ENCODE results near the gene AP1M1. TPM values are rescaled to one million over a fixed set of nuclear protein-coding genes. Genes with fewer than 3 reads are reported as not detected.

Gene AP1M1
- polyA plus RNA-seq, 2 donors: 16.7 to 29.9 TPM

DNA sequence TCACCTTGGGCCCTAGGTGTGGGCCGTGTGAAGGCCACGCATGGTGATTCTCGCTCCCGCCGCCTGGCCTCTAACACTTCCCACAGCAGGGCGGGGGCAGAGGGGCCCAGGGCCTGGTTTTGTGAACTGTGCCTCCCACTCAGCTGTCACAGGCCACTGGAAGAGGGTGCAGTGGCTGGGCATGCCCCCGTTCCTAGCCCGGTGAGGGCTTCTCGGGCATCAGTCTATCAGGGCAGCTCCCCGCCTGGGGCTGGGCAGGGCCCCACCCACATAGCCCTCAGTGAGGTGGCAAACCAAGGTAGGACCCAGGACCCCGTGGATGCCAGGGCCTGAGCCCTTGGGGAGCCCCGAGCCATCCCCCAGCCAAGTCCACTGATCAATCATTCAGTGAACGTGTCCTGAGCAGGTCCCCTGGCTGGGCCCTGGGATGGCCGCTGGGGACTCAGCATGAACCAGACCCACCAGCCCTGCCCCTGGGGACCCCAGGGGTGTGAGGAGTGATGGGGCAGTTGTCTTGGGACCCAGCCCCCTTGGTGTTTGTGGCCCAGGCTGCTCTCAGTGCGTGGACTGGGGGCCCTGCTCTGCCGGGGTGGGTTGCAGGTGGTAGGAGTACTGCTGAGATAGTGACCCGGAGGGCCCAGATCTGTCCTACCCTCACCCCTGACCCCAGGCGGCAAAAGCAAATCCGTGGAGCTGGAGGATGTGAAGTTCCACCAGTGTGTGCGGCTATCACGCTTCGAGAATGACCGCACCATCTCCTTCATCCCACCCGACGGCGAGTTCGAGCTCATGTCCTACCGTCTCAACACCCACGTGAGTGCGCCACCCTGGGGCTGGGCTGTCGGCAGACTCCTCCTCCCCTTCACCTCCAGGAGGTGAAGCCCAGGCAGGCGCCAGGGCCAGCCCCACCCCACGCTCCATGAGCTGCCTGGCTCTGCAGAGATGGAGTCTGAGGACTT, 29.4 kb downstream of the AP1M1 start:
- Histone ChIP-seq H3K27ac (ENCODE audit: low read depth in 2 of 2, low read length in 1 of 2) (no peak overlapping the region), H3K27me3 (ENCODE audit: control insufficient read depth in 1 of 2, insufficient read depth in 2 of 2, low read length in 2 of 2) (no peaks in the 10 kb centered on the region), H3K36me3 (ENCODE audit: control insufficient read depth in 2 of 2, insufficient read depth in 2 of 2, low read length in 1 of 2) (peaks cover 42 to 55% of the 10 kb centered on the region in 2 donors), H3K4me1 (ENCODE audit: control insufficient read depth in 2 of 2, insufficient read depth in 2 of 2, low read length in 1 of 2) (no peaks in the 10 kb centered on the region), H3K9me3 (ENCODE audit: control insufficient read depth in 2 of 2, insufficient read depth in 1 of 2, low read depth in 1 of 2, low read length in 1 of 2) (no peaks in the 10 kb centered on the region), H3K4me3 (ENCODE audit: low read depth in 1 of 2, low read length in 2 of 2) (no peak overlapping the region)
- WGBS, 2 donors: 91 to 92% methylated on average over 33 of the region's 33 CpGs

DNA sequence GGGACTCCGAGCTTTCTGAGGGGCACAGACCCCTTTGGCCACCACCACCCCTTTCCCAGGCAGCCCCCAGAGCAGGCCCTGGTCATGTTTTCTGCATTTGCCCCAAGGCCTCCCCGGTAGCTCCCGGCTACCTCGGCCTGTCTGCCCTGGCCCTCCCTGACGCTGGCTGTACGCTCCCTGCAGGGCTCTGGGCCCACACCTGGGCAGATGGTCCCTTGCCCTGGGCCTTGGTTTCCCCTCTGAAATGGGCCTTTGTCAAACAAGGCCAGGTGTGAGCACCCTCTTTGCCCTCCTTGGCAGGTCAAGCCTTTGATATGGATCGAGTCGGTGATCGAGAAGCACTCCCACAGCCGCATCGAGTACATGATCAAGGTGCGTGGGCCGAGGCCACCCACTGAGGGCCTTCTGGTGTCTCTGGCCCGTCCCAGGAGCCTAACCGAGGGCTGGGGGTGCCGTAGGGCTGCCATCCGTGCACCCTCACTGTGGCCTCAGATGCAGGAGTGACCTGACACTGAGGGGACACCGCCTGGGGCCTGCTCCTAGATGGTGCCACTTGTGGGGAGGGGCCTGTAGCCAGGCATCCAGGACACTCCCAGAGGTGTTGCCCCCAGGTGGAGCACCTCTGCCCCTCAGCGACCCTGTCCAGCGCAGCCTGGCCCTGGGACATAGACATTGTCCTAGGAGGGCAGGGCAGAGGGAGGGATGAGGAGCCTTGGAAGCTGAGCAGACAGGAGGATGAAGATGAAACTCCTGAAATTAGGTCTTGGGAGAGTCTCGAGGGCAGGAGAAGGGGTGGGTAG, 30.3 kb downstream of the AP1M1 start:
- Histone ChIP-seq H3K27me3 (ENCODE audit: control insufficient read depth in 1 of 2, insufficient read depth in 2 of 2, low read length in 2 of 2) (no peaks in the 10 kb centered on the region), H3K4me1 (ENCODE audit: control insufficient read depth in 2 of 2, insufficient read depth in 2 of 2, low read length in 1 of 2) (no peaks in the 10 kb centered on the region), H3K27ac (ENCODE audit: low read depth in 2 of 2, low read length in 1 of 2) (no peak overlapping the region), H3K9me3 (ENCODE audit: control insufficient read depth in 2 of 2, insufficient read depth in 1 of 2, low read depth in 1 of 2, low read length in 1 of 2) (no peaks in the 10 kb centered on the region), H3K4me3 (ENCODE audit: low read depth in 1 of 2, low read length in 2 of 2) (no peak overlapping the region), H3K36me3 (ENCODE audit: control insufficient read depth in 2 of 2, insufficient read depth in 2 of 2, low read length in 1 of 2) (peaks cover 42 to 62% of the 10 kb centered on the region in 2 donors)
- WGBS, 2 donors: 89 to 95% methylated on average over 21 of the region's 21 CpGs

- 85 to 87% methylated on average over 21 of the region's 21 CpGs for WGBS, 2 donors
- H3K4me1 ChIP-seq (ENCODE audit: control insufficient read depth in 2 of 2, insufficient read depth in 2 of 2, low read length in 1 of 2): no peaks in the 10 kb centered on the region
- peaks cover 38 to 65% of the 10 kb centered on the region in 2 donors for H3K36me3 ChIP-seq (ENCODE audit: control insufficient read depth in 2 of 2, insufficient read depth in 2 of 2, low read length in 1 of 2)
- no peak overlapping the region for H3K4me3 ChIP-seq (ENCODE audit: low read depth in 1 of 2, low read length in 2 of 2)
- no peaks in the 10 kb centered on the region for H3K9me3 ChIP-seq (ENCODE audit: control insufficient read depth in 2 of 2, insufficient read depth in 1 of 2, low read depth in 1 of 2, low read length in 1 of 2)
- H3K27ac ChIP-seq (ENCODE audit: low read depth in 2 of 2, low read length in 1 of 2): no peak overlapping the region
- H3K27me3 ChIP-seq (ENCODE audit: control insufficient read depth in 1 of 2, insufficient read depth in 2 of 2, low read length in 2 of 2): no peaks in the 10 kb centered on the region
Measured at GRCh38 chr19:16228637-16229321, 31.1 kb downstream of the AP1M1 start.

- Histone ChIP-seq H3K4me3 (ENCODE audit: low read depth in 1 of 2, low read length in 2 of 2) (no peak overlapping the region), H3K27ac (ENCODE audit: low read depth in 2 of 2, low read length in 1 of 2) (no peak overlapping the region), H3K9me3 (ENCODE audit: control insufficient read depth in 2 of 2, insufficient read depth in 1 of 2, low read depth in 1 of 2, low read length in 1 of 2) (no peaks in the 10 kb centered on the region), H3K27me3 (ENCODE audit: control insufficient read depth in 1 of 2, insufficient read depth in 2 of 2, low read length in 2 of 2) (no peaks in the 10 kb centered on the region), H3K36me3 (ENCODE audit: control insufficient read depth in 2 of 2, insufficient read depth in 2 of 2, low read length in 1 of 2) (peaks cover 34 to 65% of the 10 kb centered on the region in 2 donors), H3K4me1 (ENCODE audit: control insufficient read depth in 2 of 2, insufficient read depth in 2 of 2, low read length in 1 of 2) (no peaks in the 10 kb centered on the region)
- 68 to 84% methylated on average over 8 to 9 of the region's 9 CpGs for WGBS, 2 donors
Measured at GRCh38 chr19:16229322-16229641, 31.6 kb downstream of the AP1M1 start.

GRCh38 chr19:16232127-16232526, 34.4 kb downstream of the AP1M1 start:
- Histone ChIP-seq H3K9me3 (ENCODE audit: control insufficient read depth in 2 of 2, insufficient read depth in 1 of 2, low read depth in 1 of 2, low read length in 1 of 2) (no peaks in the 10 kb centered on the region), H3K4me1 (ENCODE audit: control insufficient read depth in 2 of 2, insufficient read depth in 2 of 2, low read length in 1 of 2) (no peaks in the 10 kb centered on the region), H3K27me3 (ENCODE audit: control insufficient read depth in 1 of 2, insufficient read depth in 2 of 2, low read length in 2 of 2) (no peaks in the 10 kb centered on the region), H3K4me3 (ENCODE audit: low read depth in 1 of 2, low read length in 2 of 2) (no peak overlapping the region), H3K27ac (ENCODE audit: low read depth in 2 of 2, low read length in 1 of 2) (no peak overlapping the region), H3K36me3 (ENCODE audit: control insufficient read depth in 2 of 2, insufficient read depth in 2 of 2, low read length in 1 of 2) (peaks cover 18 to 59% of the 10 kb centered on the region in 2 donors)
- 95 to 96% methylated on average over 16 of the region's 16 CpGs for whole genome bisulfite sequencing, 2 donors

- no peaks in the 10 kb centered on the region for H3K4me1 ChIP-seq (ENCODE audit: control insufficient read depth in 2 of 2, insufficient read depth in 2 of 2, low read length in 1 of 2)
- no peaks in the 10 kb centered on the region for H3K27me3 ChIP-seq (ENCODE audit: control insufficient read depth in 1 of 2, insufficient read depth in 2 of 2, low read length in 2 of 2)
- H3K4me3 ChIP-seq (ENCODE audit: low read depth in 1 of 2, low read length in 2 of 2): no peak overlapping the region
- peaks cover 14 to 57% of the 10 kb centered on the region in 2 donors for H3K36me3 ChIP-seq (ENCODE audit: control insufficient read depth in 2 of 2, insufficient read depth in 2 of 2, low read length in 1 of 2)
- no peaks in the 10 kb centered on the region for H3K9me3 ChIP-seq (ENCODE audit: control insufficient read depth in 2 of 2, insufficient read depth in 1 of 2, low read depth in 1 of 2, low read length in 1 of 2)
- 91 to 92% methylated on average over 13 of the region's 13 CpGs for whole genome bisulfite sequencing, 2 donors
- H3K27ac ChIP-seq (ENCODE audit: low read depth in 2 of 2, low read length in 1 of 2): no peak overlapping the region
Measured at GRCh38 chr19:16232568-16232967, 34.9 kb downstream of the AP1M1 start.

GRCh38 chr19:16233081-16233776, 35.5 kb downstream of the AP1M1 start:
- Histone ChIP-seq H3K4me3 (ENCODE audit: low read depth in 1 of 2, low read length in 2 of 2) (no peak overlapping the region), H3K27me3 (ENCODE audit: control insufficient read depth in 1 of 2, insufficient read depth in 2 of 2, low read length in 2 of 2) (no peaks in the 10 kb centered on the region), H3K9me3 (ENCODE audit: control insufficient read depth in 2 of 2, insufficient read depth in 1 of 2, low read depth in 1 of 2, low read length in 1 of 2) (no peaks in the 10 kb centered on the region), H3K36me3 (ENCODE audit: control insufficient read depth in 2 of 2, insufficient read depth in 2 of 2, low read length in 1 of 2) (peaks cover 10 to 50% of the 10 kb centered on the region in 2 donors), H3K27ac (ENCODE audit: low read depth in 2 of 2, low read length in 1 of 2) (no peak overlapping the region), H3K4me1 (ENCODE audit: control insufficient read depth in 2 of 2, insufficient read depth in 2 of 2, low read length in 1 of 2) (no peaks in the 10 kb centered on the region)
- 96% methylated on average over 18 to 19 of the region's 19 CpGs for WGBS, 2 donors

- H3K4me1 ChIP-seq (ENCODE audit: control insufficient read depth in 2 of 2, insufficient read depth in 2 of 2, low read length in 1 of 2): no peaks in the 10 kb centered on the region
- H3K36me3 ChIP-seq (ENCODE audit: control insufficient read depth in 2 of 2, insufficient read depth in 2 of 2, low read length in 1 of 2): peaks cover 5 to 43% of the 10 kb centered on the region in 2 donors
- no peak overlapping the region for H3K4me3 ChIP-seq (ENCODE audit: low read depth in 1 of 2, low read length in 2 of 2)
- H3K27ac ChIP-seq (ENCODE audit: low read depth in 2 of 2, low read length in 1 of 2): no peak overlapping the region
- WGBS, 2 donors: 87 to 89% methylated on average over 17 to 19 of the region's 19 CpGs
- H3K9me3 ChIP-seq (ENCODE audit: control insufficient read depth in 2 of 2, insufficient read depth in 1 of 2, low read depth in 1 of 2, low read length in 1 of 2): no peaks in the 10 kb centered on the region
- no peaks in the 10 kb centered on the region for H3K27me3 ChIP-seq (ENCODE audit: control insufficient read depth in 1 of 2, insufficient read depth in 2 of 2, low read length in 2 of 2)
Measured at GRCh38 chr19:16233836-16234551, 36.3 kb downstream of the AP1M1 start.
